HUES6 (cell line): Measurements from ENCODE around the gene BICC1.

ENCODE experiments used
- H3K27ac ChIP-seq: 2 replicates; pipeline ENCODE4 v1.7.0; 2013; ENCODE audit warnings: low read depth, mild to moderate bottlenecking, low read length, inconsistent platforms
- H3K27me3 ChIP-seq: 2 replicates; pipeline ENCODE4 v1.6.1; 2013; ENCODE audit warnings: low read length; ENCODE audit not compliant: control insufficient read depth, insufficient read depth
- H3K36me3 ChIP-seq: 2 replicates; pipeline ENCODE4 v1.6.1; 2013; ENCODE audit warnings: low read length; ENCODE audit not compliant: control insufficient read depth, insufficient read depth
- H3K4me1 ChIP-seq: 2 replicates; pipeline ENCODE4 v1.6.1; 2013; ENCODE audit warnings: low read length; ENCODE audit not compliant: control insufficient read depth, insufficient read depth
- H3K4me3 ChIP-seq: 2 replicates; pipeline ENCODE4 v1.5.1; 2013; ENCODE audit warnings: low read depth, low read length
- H3K9ac ChIP-seq: one replicate; pipeline ENCODE4 v1.6.1; 2013; ENCODE audit warnings: mild to moderate bottlenecking, low read length
- H3K9me3 ChIP-seq: 2 replicates; pipeline ENCODE4 v1.6.1; 2013; ENCODE audit warnings: low read depth, low read length; ENCODE audit not compliant: control insufficient read depth, insufficient read depth

Gene BICC1

GRCh38 chr10:58516119-58516518 lies 3.4 kb downstream of the BICC1 start:
- no peak overlapping the region for H3K27ac ChIP-seq

GRCh38 chr10:58516671-58517070 lies 4.0 kb downstream of the BICC1 start:
- Histone ChIP-seq H3K4me3 (no peak overlapping the region), H3K9me3 (no peaks in the 10 kb centered on the region), H3K4me1 (peaks cover 5% of the 10 kb centered on the region; the same call in 1 of the 2 replicates), H3K27ac (no peak overlapping the region), H3K36me3 (no peaks in the 10 kb centered on the region), H3K9ac (no peak overlapping the region), H3K27me3 (peaks cover 36% of the 10 kb centered on the region)

More at GRCh38 chr10:58516119-58516518, 3.4 kb downstream of the BICC1 start:
- Histone ChIP-seq H3K4me3 (no peak overlapping the region), H3K9ac (no peak overlapping the region), H3K36me3 (no peaks in the 10 kb centered on the region), H3K9me3 (no peaks in the 10 kb centered on the region), H3K27me3 (peaks cover 41% of the 10 kb centered on the region), H3K4me1 (peaks cover 5% of the 10 kb centered on the region; the same call in 1 of the 2 replicates)

GRCh38 chr10:58517081-58517480 lies 4.4 kb downstream of the BICC1 start:
- no peaks in the 10 kb centered on the region for H3K36me3 ChIP-seq
- H3K4me1 ChIP-seq: peaks cover 4% of the 10 kb centered on the region; the same call in 1 of the 2 replicates
- peaks cover 32% of the 10 kb centered on the region for H3K27me3 ChIP-seq
- H3K27ac ChIP-seq: no peak overlapping the region
- no peak overlapping the region for H3K9ac ChIP-seq
- H3K4me3 ChIP-seq: no peak overlapping the region
- no peaks in the 10 kb centered on the region for H3K9me3 ChIP-seq

- Histone ChIP-seq H3K4me1 (no peaks in the 10 kb centered on the region), H3K4me3 (no peak overlapping the region), H3K9me3 (no peaks in the 10 kb centered on the region), H3K36me3 (no peaks in the 10 kb centered on the region), H3K27me3 (peaks cover 26% of the 10 kb centered on the region), H3K9ac (no peak overlapping the region), H3K27ac (no peak overlapping the region)
Measured at GRCh38 chr10:58517491-58518355, 5.1 kb downstream of the BICC1 start.

- no peaks in the 10 kb centered on the region for H3K4me1 ChIP-seq
- H3K4me3 ChIP-seq: no peak overlapping the region
- H3K36me3 ChIP-seq: no peaks in the 10 kb centered on the region
- H3K27me3 ChIP-seq: peaks cover 18% of the 10 kb centered on the region
- H3K9me3 ChIP-seq: no peaks in the 10 kb centered on the region
- no peak overlapping the region for H3K9ac ChIP-seq
- H3K27ac ChIP-seq: no peak overlapping the region
Measured at GRCh38 chr10:58518775-58519174, 6.1 kb downstream of the BICC1 start.

GRCh38 chr10:58529077-58529728 lies 16.5 kb downstream of the BICC1 start:
- Histone ChIP-seq H3K36me3 (no peaks in the 10 kb centered on the region), H3K4me1 (peaks cover 3% of the 10 kb centered on the region; the same call in 1 of the 2 replicates), H3K4me3 (no peak overlapping the region), H3K27me3 (no peaks in the 10 kb centered on the region), H3K9ac (no peak overlapping the region), H3K27ac (no peak overlapping the region), H3K9me3 (peaks cover 8% of the 10 kb centered on the region)

GRCh38 chr10:58531084-58531695 lies 18.5 kb downstream of the BICC1 start:
- Histone ChIP-seq H3K36me3 (no peaks in the 10 kb centered on the region), H3K27me3 (no peaks in the 10 kb centered on the region), H3K27ac (no peak overlapping the region), H3K4me3 (no peak overlapping the region), H3K9me3 (peaks cover 10% of the 10 kb centered on the region), H3K4me1 (peaks cover 3% of the 10 kb centered on the region; the same call in 1 of the 2 replicates), H3K9ac (no peak overlapping the region)

GRCh38 chr10:58535311-58535710 lies 22.6 kb downstream of the BICC1 start:
- Histone ChIP-seq H3K27me3 (no peaks in the 10 kb centered on the region), H3K9me3 (peaks cover 10% of the 10 kb centered on the region), H3K4me1 (peaks cover 3% of the 10 kb centered on the region; the same call in 1 of the 2 replicates), H3K27ac (no peak overlapping the region), H3K4me3 (no peak overlapping the region), H3K36me3 (no peaks in the 10 kb centered on the region), H3K9ac (no peak overlapping the region)

GRCh38 chr10:58543141-58543540 lies 30.5 kb downstream of the BICC1 start:
- no peaks in the 10 kb centered on the region for H3K27me3 ChIP-seq
- no peaks in the 10 kb centered on the region for H3K4me1 ChIP-seq
- H3K27ac ChIP-seq: no peak overlapping the region
- H3K4me3 ChIP-seq: no peak overlapping the region
- H3K36me3 ChIP-seq: no peaks in the 10 kb centered on the region
- no peak overlapping the region for H3K9ac ChIP-seq
- no peaks in the 10 kb centered on the region for H3K9me3 ChIP-seq

- no peaks in the 10 kb centered on the region for H3K36me3 ChIP-seq
- no peak overlapping the region for H3K9ac ChIP-seq
- H3K4me3 ChIP-seq: no peak overlapping the region
- H3K27ac ChIP-seq: no peak overlapping the region
- H3K9me3 ChIP-seq: no peaks in the 10 kb centered on the region
- no peaks in the 10 kb centered on the region for H3K4me1 ChIP-seq
- H3K27me3 ChIP-seq: no peaks in the 10 kb centered on the region
Measured at GRCh38 chr10:58544135-58544534, 31.5 kb downstream of the BICC1 start.

GRCh38 chr10:58545427-58545826 lies 32.8 kb downstream of the BICC1 start:
- H3K27ac ChIP-seq: no peak overlapping the region
- H3K9ac ChIP-seq: no peak overlapping the region
- no peaks in the 10 kb centered on the region for H3K27me3 ChIP-seq
- H3K9me3 ChIP-seq: no peaks in the 10 kb centered on the region
- H3K36me3 ChIP-seq: no peaks in the 10 kb centered on the region
- H3K4me3 ChIP-seq: no peak overlapping the region
- H3K4me1 ChIP-seq: no peaks in the 10 kb centered on the region
